ENCODE results near the gene ADCY6.

Gene ADCY6

GRCh38 chr12:48788854-48789775 lies at the start of gene ADCY6:
Gene ADCY6 (minus strand): TSS chr12:48789089. CDS start chr12:48783434, 5,655 bp downstream.
- DNase-seq (ENCODE audit: low read depth, low spot score), result no peak

DNA sequence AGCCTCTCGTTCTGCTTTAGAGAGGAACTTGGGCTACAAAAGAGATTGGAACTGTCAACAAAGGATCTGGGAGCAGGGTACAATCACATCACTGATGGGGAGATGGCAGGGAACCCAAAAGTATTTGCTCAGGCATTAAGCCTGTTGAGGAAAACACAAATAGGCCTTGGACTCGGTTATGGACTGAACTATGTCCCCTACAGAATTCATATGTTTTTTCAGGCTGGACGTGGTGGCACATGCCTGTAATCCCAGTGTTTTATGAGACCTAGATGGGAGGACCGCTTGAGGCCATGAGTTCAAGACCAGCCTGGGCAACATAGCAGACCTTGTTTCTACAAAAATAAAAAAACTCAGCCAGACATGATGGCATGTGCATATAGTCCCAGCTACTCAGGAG lies 49.2 kb upstream of the ADCY6 start:
- DNase-seq (ENCODE audit: low read depth, low spot score), result no peak

DNA sequence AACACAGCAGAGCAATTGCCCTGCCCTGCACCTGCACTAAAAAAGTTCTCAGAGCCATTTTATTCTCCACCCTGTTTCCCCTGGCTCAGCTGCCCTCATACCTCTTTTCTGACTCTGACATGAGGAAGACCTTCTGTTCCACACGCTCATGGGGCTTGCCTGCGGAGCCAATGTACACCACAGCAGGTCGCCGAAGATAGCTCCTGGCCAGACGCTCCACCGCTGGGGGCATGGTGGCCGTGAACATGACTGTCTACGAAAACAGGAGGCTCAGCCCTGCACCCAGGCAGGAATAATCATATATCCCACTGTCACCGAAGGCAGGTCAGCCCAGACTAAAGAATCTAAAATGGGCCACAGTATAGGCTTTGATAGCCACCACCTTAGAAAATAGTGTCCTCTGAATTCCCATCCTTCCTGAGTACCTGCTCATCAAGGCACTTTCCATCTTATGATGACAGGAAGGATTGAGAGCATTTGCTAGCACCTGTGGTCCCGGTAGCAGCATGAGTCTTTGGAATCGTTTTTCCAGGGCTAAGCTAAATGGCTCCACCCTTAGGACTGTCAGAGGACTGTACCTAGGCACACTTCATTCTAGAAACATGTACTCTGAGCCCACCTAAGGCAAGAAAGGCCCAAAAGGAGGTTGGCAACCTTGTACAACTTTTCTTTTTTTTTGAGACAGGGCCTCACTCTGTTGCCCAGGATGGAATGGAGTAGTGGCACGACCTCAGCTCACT lies 43.6 kb upstream of the ADCY6 start:
- DNase-seq (ENCODE audit: low read depth, low spot score), result no peak

DNA sequence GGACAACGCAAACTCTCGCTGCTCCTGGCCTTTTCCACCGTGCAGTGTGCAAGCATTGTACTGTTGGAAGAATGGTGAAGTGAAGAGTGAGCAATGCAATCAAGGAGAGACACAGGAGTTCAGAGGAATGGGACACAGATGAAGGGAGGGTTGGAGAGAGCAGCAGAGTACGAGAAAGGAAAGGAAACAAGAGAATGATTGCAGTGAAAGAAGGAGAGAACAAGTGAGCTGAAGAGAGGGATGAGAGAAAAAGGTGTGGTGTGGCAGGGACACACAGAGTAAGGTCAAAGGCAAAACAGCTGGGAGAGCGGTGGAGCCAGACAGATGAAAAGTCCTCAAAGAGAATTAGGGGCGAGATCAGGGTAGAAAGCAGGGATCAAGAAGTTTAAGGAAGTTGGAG lies 42.4 kb upstream of the ADCY6 start:
- DNase-seq (ENCODE audit: low read depth, low spot score), result no peak

GRCh38 chr12:48828841-48829575 lies 40.1 kb upstream of the ADCY6 start:
- DNase-seq (ENCODE audit: low read depth, low spot score), result no peak

DNA sequence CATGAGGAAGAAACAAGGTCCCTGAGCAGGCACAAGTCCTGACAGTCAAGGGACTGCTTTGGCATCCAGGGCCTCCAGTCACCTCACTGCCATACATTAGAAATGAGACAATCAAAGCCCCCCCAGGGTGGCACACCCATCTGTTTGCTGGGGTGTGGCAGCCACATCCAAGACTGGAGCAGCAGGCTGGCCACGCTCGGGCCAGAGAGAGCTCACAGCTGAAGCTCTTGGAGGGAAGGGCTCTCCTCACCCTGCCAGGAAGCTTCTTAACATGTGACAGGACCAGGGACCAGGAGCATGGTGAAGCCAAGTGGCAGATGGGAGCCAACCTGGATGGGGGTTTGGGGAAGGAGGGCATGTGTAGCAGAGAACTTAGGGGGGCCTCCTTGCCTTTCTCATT lies 39.4 kb upstream of the ADCY6 start:
- DNase-seq (ENCODE audit: low read depth, low spot score), result no peak

DNA sequence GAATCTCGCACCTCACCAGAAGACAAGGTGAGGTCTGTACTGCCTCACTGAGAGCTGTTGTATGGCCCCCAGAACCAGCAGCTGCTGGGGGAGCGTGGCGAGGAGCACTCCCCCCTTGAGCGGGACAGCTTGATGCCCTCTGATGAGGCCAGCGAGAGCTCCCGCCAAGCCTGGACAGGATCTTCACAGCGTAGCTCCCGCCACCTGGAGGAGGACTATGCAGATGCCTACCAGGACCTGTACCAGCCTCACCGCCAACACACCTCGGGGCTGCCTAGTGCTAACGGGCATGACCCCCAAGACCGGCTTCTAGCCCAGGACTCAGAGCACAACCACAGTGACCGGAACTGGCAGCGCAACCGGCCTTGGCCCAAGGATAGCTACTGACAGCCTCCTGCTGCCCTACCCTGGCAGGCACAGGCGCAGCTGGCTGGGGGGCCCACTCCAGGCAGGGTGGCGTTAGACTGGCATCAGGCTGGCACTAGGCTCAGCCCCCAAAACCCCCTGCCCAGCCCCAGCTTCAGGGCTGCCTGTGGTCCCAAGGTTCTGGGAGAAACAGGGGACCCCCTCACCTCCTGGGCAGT lies 38.7 kb upstream of the ADCY6 start:
- no peak for DNase-seq (ENCODE audit: low read depth, low spot score)

DNA sequence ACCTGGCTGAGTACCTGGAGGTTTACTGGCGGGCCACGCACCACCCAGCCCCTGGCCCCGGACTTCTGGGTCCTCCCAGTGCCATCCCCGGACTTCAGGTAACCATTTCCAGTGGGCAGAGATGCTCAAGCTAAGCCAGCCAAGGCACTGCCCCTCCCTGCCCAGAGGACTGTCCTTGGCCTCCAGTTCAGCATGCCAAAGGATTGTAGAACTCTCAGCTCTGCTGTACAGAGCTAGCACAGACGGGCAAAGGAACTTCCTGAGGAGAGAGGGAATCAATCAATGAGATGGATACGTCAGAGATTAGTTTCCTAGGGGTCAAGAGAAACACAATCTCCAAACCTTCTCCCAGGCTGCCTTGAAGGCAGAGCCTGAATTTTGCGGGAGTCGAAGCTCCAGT lies 38.1 kb upstream of the ADCY6 start:
- no peak for DNase-seq (ENCODE audit: low read depth, low spot score)

GRCh38 chr12:48826209-48826855 lies 37.4 kb upstream of the ADCY6 start:
- DNase-seq (ENCODE audit: low read depth, low spot score), result no peak

GRCh38 chr12:48824905-48825304 lies 36.0 kb upstream of the ADCY6 start:
- DNase-seq (ENCODE audit: low read depth, low spot score), result no peak

- DNase-seq (ENCODE audit: low read depth, low spot score), result no peak
Observed at GRCh38 chr12:48824112-48824511, 35.2 kb upstream of the ADCY6 start.

DNA sequence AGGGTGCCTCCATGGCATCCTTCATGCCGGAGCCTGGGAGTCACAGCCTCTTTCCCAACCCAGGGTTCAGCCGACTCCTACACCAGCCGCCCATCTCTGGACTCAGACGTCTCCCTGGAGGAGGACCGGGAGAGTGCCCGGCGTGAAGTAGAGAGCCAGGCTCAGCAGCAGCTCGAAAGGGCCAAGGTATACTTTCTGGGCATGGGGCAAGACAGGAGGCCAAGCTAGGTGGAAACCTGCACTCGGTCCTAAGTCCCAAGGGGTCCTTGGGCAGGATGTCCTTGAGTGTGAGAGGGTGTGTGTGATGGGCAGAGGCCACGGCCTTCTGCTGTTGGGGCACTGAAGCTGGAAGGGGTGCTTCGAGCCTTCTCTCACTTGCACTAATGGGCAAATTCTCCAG lies 34.4 kb upstream of the ADCY6 start:
- DNase-seq (ENCODE audit: low read depth, low spot score), result no peak

DNA sequence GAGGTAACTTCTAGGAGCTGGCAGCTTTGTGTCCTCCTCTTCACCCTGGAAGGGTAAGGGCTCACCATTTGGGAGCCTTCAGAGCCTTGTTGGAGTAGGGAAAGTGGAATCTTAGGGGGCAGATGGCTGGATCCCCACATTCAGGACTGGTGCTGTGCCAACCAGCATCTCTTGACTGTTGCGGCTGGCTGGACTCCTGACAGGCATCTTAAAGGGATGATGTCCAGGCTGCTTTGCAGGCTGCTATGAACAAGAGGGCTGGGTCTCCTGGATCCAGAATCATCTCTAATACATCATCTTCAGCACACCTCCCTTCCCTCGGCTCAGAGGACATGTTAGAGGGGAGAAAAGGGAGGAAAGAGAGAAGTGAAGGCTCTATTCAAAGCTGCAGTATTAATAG lies 33.8 kb upstream of the ADCY6 start:
- DNase-seq (ENCODE audit: low read depth, low spot score), result no peak

DNA sequence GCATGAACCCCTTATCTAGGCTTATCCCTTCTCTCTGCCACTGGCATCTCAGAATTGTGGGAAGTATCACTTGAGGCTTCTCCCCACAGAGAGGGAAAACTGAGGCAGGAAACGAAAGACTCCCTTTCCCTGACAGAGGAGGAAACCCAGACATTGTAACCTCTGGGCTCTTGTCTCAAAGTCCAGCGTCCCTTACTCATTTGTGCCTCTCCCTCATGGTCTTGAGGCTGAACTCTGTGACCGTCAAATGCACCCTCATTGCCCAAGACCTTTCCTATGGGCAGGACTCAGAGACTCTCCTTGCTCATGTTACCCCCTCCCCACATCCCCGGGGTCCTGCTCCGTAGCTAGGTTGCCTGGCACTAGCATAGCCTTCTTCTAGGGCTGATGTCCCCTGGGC lies 33.2 kb upstream of the ADCY6 start:
- DNase-seq (ENCODE audit: low read depth, low spot score), result no peak

DNA sequence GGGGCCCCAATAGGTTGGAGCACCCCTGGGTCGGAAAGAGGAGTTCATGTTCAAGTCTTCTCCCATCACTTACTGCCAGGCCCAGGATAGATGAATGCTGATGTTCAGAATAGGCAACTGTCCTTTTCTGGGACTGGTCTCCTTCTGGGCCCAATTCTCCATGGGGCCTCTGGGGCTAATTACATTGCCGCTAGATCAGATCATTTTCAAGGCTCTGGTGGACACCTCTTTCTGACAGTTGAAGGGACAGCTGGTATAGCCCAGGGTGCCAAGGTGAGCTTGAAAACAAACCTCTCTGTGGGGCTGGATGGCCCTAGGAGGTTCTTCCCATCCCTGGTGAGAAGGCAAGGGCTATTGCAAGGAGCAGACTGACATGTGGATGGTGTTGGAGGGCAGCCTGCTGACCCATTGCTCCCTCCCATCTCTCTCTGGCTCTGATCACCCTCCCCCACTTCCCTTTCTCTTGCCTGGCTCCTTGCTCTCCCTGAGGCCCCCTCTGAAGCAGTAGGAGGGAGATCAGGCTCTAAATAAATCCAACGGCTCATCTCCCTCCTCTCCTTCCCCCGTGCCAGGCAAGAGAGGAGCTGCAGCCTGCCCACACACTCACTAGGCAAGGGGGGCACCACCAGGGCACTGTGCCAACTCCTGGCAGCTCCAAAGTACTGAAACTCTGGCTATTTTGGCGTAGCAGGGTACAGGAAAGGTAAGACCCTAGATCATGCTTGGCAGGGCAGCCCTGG lies 31.3 kb upstream of the ADCY6 start:
- no peak for DNase-seq (ENCODE audit: low read depth, low spot score)

DNA sequence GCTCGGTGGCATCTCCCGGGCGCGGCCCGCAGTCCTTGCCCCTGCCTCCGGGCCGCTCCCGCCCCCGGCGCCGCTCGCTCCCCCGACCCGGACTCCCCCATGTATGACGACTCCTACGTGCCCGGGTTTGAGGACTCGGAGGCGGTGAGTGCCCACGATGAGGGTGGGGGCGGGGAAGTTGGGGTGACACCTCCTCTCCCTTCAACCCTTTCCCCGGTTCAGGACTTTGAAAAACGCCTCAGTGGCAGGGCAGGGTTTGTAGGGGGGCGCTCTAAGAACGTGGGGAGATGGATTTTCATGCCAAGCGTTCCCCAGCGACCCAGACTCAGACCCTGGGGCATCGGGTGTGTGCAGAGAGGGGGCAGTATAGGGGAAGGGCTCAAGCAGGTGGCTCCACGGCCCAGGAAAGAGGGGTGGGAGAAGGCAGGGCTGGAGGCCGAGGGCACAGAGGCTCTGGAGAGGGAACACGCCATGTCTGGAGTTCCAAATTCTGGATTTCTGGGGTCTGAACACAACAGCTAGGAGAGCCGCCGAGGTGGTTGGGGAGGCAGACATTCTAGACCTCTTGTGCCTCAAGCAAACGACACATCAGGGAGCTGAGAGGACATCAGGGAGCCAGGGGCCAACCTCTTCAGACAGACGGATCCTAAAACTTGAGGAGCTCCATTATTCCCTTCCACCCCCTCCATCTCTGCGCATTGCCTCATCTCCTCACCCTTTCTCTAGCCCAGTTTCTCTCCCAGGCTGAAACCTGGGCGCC lies 30.1 kb upstream of the ADCY6 start:
- no peak for DNase-seq (ENCODE audit: low read depth, low spot score)

GRCh38 chr12:48817873-48818830 lies 29.3 kb upstream of the ADCY6 start, which contains the start of gene CACNB3:
Gene CACNB3 (plus strand): TSS chr12:48818496. CDS start chr12:48818930, 434 bp downstream.
- no peak for DNase-seq (ENCODE audit: low read depth, low spot score)

- DNase-seq (ENCODE audit: low read depth, low spot score), result no peak
Observed at GRCh38 chr12:48816143-48816854, 27.4 kb upstream of the ADCY6 start.

Measured in iPS DF 19.7 (cell line).